HEK293 (cell line): ENCODE data around the gene TCTN1.

Source experiments
- CTCF ChIA-PET: fragments of 350-600 bp; formaldehyde crosslinking; extraction: SDS; loops from one replicate; lab custom pipeline; 2021; ENCODE audit warnings: antibody characterized with exemption; lab: Yijun Ruan, JAX
- POLR2A ChIA-PET: fragments of 300-600 bp; formaldehyde crosslinking; extraction: SDS; loops from one replicate; lab custom pipeline; 2020; ENCODE audit warnings: antibody characterized with exemption, inconsistent platforms; lab: Yijun Ruan, JAX
- H3K27ac ChIP-seq: fragments of 200-500 bp; sonication (Bioruptor generic); 2 replicates; pipeline ENCODE4 v1.5.1; 2014; ENCODE audit warnings: low read depth, low read length, control low read depth, inconsistent platforms; ENCODE audit errors: extremely low read depth
- H3K36me3 ChIP-seq, 2 experiments: fragments of 200-500 bp in 1 of 2; sonication (Bioruptor generic) in 1 of 2; 1 replicate in 1 of 2; 2 replicates in 1 of 2; pipeline ENCODE4 v1.5.1; 2014 to 2017; ENCODE audit warnings: inconsistent platforms in 2 of 2, low read length in 2 of 2; ENCODE audit not compliant: control insufficient read depth in 2 of 2, insufficient read depth in 1 of 2
- H3K4me1 ChIP-seq: fragments of 200-500 bp; sonication (Bioruptor generic); 2 replicates; pipeline ENCODE4 v1.5.1; 2014; ENCODE audit warnings: mild to moderate bottlenecking, low read length, inconsistent platforms; ENCODE audit not compliant: control insufficient read depth, insufficient read depth
- H3K4me3 ChIP-seq: 2 replicates; pipeline ENCODE4 v1.5.1; 2011; ENCODE audit warnings: low read depth, mild to moderate bottlenecking, control low read depth, low read length, moderate library complexity
- H3K9me3 ChIP-seq: fragments of 200-500 bp; sonication (Bioruptor generic); 2 replicates; pipeline ENCODE4 v1.5.1; 2014; ENCODE audit warnings: low read depth, low read length, inconsistent platforms; ENCODE audit not compliant: control insufficient read depth, insufficient read depth
- GLIS1 ChIP-seq: fragments of 450-650 bp; formaldehyde crosslinking; IDR thresholded peaks from 2 replicates; pipeline ENCODE4 v1.5.1; 2016; ENCODE audit warnings: missing biosample characterization, missing genetic modification characterization
- WT1 ChIP-seq: fragments of 450-650 bp; formaldehyde crosslinking; IDR thresholded peaks from 2 replicates; pipeline ENCODE4 v1.5.1; 2016; ENCODE audit warnings: missing biosample characterization, missing genetic modification characterization
- ZEB2 ChIP-seq: fragments of 450-650 bp; formaldehyde crosslinking; IDR thresholded peaks from 2 replicates; pipeline ENCODE4 v1.5.1; 2016; ENCODE audit warnings: missing biosample characterization, missing genetic modification characterization
- ZNF324 ChIP-seq: fragments of 450-650 bp; formaldehyde crosslinking; IDR thresholded peaks from 2 replicates; pipeline ENCODE4 v1.5.1; 2016; ENCODE audit warnings: missing biosample characterization, missing genetic modification characterization
- ZNF37A ChIP-seq: fragments of 450-650 bp; IDR thresholded peaks from 2 replicates; pipeline ENCODE4 v1.5.1; 2018; ENCODE audit warnings: missing biosample characterization, missing genetic modification characterization
- ZNF394 ChIP-seq: fragments of 450-650 bp; formaldehyde crosslinking; IDR thresholded peaks from 2 replicates; pipeline ENCODE4 v1.5.1; 2016; ENCODE audit warnings: missing biosample characterization, missing genetic modification characterization, mild to moderate bottlenecking, moderate library complexity, borderline replicate concordance
- ZNF48 ChIP-seq: fragments of 450-650 bp; formaldehyde crosslinking; IDR thresholded peaks from 2 replicates; pipeline ENCODE4 v1.5.1; 2016; ENCODE audit warnings: missing biosample characterization, missing genetic modification characterization
- ZNF530 ChIP-seq: fragments of 450-650 bp; formaldehyde crosslinking; IDR thresholded peaks from 2 replicates; pipeline ENCODE4 v1.5.1; 2016; ENCODE audit warnings: low read depth, missing biosample characterization, missing genetic modification characterization
- ZNF549 ChIP-seq: fragments of 450-650 bp; IDR thresholded peaks from 2 replicates; pipeline ENCODE4 v1.5.1; 2018; ENCODE audit warnings: missing biosample characterization, missing genetic modification characterization, mild to moderate bottlenecking, inconsistent platforms, moderate library complexity
- ZNF837 ChIP-seq: fragments of 450-650 bp; formaldehyde crosslinking; IDR thresholded peaks from 2 replicates; pipeline ENCODE4 v1.5.1; 2016; ENCODE audit warnings: missing biosample characterization, missing genetic modification characterization
- TF ChIP-seq, protein P1 (sequence below): fragments of 450-650 bp; formaldehyde crosslinking; IDR thresholded peaks from 2 replicates; pipeline ENCODE4 v1.5.1; 2016; ENCODE audit warnings: missing biosample characterization, missing genetic modification characterization
- TF ChIP-seq, protein P2 (sequence below): fragments of 450-650 bp; formaldehyde crosslinking; IDR thresholded peaks from 2 replicates; pipeline ENCODE4 v1.5.1; 2016; ENCODE audit warnings: missing biosample characterization, missing genetic modification characterization
- TF ChIP-seq, protein P3 (sequence below): fragments of 450-650 bp; formaldehyde crosslinking; IDR thresholded peaks from 2 replicates; pipeline ENCODE4 v1.5.1; 2017; ENCODE audit warnings: missing biosample characterization, missing genetic modification characterization
- TF ChIP-seq, protein P4 (sequence below): fragments of 450-650 bp; formaldehyde crosslinking; IDR thresholded peaks from 2 replicates; pipeline ENCODE4 v1.5.1; 2016; ENCODE audit warnings: missing biosample characterization, missing genetic modification characterization
- TF ChIP-seq, protein P5 (sequence below): fragments of 450-650 bp; formaldehyde crosslinking; IDR thresholded peaks from 2 replicates; pipeline ENCODE4 v1.5.1; 2016; ENCODE audit warnings: missing biosample characterization, missing genetic modification characterization
- TF ChIP-seq, protein P6 (sequence below): fragments of 450-650 bp; formaldehyde crosslinking; IDR thresholded peaks from 2 replicates; pipeline ENCODE4 v1.5.1; 2017; ENCODE audit warnings: missing biosample characterization, missing genetic modification characterization
- TF ChIP-seq, protein P7 (sequence below): fragments of 450-650 bp; formaldehyde crosslinking; IDR thresholded peaks from 2 replicates; pipeline ENCODE4 v1.5.1; 2016; ENCODE audit warnings: missing biosample characterization, missing genetic modification characterization

TCTN1 gene

DNA sequence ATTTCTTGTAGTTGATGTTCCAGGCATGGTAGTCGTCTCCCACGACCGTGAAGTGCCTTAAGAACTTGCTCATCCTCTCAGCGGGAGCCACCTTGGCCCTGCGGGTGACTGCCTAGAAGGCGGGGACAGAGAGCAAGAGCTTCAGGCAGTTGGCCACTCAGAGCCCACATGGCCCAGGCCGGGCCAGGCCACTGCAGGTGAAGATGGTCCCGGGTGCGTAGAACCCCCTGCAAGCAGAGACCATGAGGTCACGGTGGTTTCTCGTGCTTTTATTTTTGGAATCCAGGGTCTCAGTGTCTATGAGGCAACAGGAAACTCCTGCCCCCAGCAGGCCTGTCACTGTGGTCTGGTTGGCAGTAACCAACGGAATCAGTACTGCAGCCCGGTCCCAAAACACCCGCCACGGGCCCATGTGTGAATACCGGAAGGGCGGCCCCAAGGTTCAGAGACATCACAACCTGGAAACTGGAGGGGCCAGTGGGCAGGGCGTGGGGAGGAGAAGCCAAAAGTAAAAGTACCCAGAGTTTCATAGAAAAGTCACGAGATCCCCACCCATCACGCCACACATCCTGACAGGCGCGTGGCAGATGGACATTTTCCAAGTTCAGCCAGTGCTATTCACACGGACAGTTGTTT lies 47.5 kb downstream of the TCTN1 start:
- Histone ChIP-seq H3K4me1 (no peaks in the 10 kb centered on the region), H3K9me3 (no peaks in the 10 kb centered on the region), H3K4me3 (no peak overlapping the region), H3K27ac (no peak overlapping the region), H3K36me3 (no peaks in the 10 kb centered on the region)
- POLR2A ChIA-PET, result interaction anchor here (0.5 kb wide), 1 partner anchor 176 kb away, joined by 4 read pairs; no protein-coding TSS in a partner anchor
- CTCF ChIA-PET, result interaction anchor here (0.6 kb wide), 1 partner anchor 35 kb away, joined by 3 read pairs; no protein-coding TSS in a partner anchor
- TF ChIP-seq, protein P1, sequence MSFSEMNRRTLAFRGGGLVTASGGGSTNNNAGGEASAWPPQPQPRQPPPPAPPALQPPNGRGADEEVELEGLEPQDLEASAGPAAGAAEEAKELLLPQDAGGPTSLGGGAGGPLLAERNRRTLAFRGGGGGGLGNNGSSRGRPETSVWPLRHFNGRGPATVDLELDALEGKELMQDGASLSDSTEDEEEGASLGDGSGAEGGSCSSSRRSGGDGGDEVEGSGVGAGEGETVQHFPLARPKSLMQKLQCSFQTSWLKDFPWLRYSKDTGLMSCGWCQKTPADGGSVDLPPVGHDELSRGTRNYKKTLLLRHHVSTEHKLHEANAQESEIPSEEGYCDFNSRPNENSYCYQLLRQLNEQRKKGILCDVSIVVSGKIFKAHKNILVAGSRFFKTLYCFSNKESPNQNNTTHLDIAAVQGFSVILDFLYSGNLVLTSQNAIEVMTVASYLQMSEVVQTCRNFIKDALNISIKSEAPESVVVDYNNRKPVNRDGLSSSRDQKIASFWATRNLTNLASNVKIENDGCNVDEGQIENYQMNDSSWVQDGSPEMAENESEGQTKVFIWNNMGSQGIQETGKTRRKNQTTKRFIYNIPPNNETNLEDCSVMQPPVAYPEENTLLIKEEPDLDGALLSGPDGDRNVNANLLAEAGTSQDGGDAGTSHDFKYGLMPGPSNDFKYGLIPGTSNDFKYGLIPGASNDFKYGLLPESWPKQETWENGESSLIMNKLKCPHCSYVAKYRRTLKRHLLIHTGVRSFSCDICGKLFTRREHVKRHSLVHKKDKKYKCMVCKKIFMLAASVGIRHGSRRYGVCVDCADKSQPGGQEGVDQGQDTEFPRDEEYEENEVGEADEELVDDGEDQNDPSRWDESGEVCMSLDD (tag by site-specific recombination), result no peak
- TF ChIP-seq, protein P2, sequence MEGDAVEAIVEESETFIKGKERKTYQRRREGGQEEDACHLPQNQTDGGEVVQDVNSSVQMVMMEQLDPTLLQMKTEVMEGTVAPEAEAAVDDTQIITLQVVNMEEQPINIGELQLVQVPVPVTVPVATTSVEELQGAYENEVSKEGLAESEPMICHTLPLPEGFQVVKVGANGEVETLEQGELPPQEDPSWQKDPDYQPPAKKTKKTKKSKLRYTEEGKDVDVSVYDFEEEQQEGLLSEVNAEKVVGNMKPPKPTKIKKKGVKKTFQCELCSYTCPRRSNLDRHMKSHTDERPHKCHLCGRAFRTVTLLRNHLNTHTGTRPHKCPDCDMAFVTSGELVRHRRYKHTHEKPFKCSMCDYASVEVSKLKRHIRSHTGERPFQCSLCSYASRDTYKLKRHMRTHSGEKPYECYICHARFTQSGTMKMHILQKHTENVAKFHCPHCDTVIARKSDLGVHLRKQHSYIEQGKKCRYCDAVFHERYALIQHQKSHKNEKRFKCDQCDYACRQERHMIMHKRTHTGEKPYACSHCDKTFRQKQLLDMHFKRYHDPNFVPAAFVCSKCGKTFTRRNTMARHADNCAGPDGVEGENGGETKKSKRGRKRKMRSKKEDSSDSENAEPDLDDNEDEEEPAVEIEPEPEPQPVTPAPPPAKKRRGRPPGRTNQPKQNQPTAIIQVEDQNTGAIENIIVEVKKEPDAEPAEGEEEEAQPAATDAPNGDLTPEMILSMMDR (tag by site-specific recombination), result no peak
- TF ChIP-seq, protein P3, sequence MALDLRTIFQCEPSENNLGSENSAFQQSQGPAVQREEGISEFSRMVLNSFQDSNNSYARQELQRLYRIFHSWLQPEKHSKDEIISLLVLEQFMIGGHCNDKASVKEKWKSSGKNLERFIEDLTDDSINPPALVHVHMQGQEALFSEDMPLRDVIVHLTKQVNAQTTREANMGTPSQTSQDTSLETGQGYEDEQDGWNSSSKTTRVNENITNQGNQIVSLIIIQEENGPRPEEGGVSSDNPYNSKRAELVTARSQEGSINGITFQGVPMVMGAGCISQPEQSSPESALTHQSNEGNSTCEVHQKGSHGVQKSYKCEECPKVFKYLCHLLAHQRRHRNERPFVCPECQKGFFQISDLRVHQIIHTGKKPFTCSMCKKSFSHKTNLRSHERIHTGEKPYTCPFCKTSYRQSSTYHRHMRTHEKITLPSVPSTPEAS (tag by site-specific recombination), result no peak
- TF ChIP-seq ZNF48, result no peak
- no peak for TF ChIP-seq ZEB2 (tag by site-specific recombination)

DNA sequence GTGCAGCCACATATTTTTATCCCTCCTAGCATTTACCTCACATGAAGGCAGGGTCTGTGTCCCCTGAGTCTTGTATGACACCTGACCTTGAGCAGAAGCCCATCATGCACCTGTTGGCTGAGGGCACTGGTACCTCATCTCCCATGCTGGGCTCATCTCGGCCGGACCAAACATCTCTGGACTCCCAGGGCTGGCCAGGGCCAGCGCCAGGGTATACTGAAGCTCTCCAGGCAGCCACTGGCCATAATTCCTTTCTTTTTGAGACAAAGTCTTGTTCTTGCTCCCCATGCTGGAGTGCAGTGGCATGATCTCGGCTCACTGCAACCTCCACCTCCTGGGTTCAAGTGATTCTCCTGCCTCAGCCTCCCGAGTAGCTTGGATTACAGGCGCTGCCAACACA lies 53.0 kb downstream of the TCTN1 start:
- no peaks in the 10 kb centered on the region for H3K36me3 ChIP-seq
- CTCF ChIA-PET, result no interaction called here
- no peaks in the 10 kb centered on the region for H3K9me3 ChIP-seq
- POLR2A ChIA-PET, result no interaction called here
- no peaks in the 10 kb centered on the region for H3K4me1 ChIP-seq
- no peak overlapping the region for H3K4me3 ChIP-seq
- H3K27ac ChIP-seq, result no peak overlapping the region
- TF ChIP-seq, protein P4, sequence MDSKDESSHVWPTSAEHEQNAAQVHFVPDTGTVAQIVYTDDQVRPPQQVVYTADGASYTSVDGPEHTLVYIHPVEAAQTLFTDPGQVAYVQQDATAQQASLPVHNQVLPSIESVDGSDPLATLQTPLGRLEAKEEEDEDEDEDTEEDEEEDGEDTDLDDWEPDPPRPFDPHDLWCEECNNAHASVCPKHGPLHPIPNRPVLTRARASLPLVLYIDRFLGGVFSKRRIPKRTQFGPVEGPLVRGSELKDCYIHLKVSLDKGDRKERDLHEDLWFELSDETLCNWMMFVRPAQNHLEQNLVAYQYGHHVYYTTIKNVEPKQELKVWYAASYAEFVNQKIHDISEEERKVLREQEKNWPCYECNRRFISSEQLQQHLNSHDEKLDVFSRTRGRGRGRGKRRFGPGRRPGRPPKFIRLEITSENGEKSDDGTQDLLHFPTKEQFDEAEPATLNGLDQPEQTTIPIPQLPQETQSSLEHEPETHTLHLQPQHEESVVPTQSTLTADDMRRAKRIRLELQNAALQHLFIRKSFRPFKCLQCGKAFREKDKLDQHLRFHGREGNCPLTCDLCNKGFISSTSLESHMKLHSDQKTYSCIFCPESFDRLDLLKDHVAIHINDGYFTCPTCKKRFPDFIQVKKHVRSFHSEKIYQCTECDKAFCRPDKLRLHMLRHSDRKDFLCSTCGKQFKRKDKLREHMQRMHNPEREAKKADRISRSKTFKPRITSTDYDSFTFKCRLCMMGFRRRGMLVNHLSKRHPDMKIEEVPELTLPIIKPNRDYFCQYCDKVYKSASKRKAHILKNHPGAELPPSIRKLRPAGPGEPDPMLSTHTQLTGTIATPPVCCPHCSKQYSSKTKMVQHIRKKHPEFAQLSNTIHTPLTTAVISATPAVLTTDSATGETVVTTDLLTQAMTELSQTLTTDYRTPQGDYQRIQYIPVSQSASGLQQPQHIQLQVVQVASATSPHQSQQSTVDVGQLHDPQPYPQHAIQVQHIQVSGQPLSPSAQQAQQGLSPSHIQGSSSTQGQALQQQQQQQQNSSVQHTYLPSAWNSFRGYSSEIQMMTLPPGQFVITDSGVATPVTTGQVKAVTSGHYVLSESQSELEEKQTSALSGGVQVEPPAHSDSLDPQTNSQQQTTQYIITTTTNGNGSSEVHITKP, result no peak
- TF ChIP-seq ZNF394 (tag by site-specific recombination), result no peak
- no peak for TF ChIP-seq ZNF324 (tag by site-specific recombination)
- TF ChIP-seq, protein P5, sequence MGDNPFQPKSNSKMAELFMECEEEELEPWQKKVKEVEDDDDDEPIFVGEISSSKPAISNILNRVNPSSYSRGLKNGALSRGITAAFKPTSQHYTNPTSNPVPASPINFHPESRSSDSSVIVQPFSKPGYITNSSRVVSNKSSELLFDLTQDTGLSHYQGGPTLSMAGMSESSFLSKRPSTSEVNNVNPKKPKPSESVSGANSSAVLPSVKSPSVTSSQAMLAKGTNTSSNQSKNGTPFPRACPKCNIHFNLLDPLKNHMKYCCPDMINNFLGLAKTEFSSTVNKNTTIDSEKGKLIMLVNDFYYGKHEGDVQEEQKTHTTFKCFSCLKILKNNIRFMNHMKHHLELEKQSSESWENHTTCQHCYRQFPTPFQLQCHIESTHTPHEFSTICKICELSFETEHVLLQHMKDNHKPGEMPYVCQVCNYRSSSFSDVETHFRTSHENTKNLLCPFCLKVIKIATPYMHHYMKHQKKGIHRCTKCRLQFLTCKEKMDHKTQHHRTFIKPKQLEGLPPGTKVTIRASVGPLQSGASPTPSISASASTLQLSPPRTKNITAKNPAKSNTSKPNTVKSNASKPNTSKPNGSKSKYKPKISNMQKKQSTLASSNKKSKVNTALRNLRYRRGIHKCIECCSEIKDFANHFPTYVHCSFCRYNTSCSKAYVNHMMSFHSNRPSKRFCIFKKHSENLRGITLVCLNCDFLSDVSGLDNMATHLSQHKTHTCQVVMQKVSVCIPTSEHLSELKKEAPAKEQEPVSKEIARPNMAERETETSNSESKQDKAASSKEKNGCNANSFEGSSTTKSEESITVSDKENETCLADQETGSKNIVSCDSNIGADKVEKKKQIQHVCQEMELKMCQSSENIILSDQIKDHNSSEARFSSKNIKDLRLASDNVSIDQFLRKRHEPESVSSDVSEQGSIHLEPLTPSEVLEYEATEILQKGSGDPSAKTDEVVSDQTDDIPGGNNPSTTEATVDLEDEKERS (tag by site-specific recombination), result no peak
- no peak for TF ChIP-seq WT1 (tag by site-specific recombination)
- no peak for TF ChIP-seq ZNF837 (tag by site-specific recombination)
- TF ChIP-seq, protein P6, sequence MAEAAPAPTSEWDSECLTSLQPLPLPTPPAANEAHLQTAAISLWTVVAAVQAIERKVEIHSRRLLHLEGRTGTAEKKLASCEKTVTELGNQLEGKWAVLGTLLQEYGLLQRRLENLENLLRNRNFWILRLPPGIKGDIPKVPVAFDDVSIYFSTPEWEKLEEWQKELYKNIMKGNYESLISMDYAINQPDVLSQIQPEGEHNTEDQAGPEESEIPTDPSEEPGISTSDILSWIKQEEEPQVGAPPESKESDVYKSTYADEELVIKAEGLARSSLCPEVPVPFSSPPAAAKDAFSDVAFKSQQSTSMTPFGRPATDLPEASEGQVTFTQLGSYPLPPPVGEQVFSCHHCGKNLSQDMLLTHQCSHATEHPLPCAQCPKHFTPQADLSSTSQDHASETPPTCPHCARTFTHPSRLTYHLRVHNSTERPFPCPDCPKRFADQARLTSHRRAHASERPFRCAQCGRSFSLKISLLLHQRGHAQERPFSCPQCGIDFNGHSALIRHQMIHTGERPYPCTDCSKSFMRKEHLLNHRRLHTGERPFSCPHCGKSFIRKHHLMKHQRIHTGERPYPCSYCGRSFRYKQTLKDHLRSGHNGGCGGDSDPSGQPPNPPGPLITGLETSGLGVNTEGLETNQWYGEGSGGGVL (tag by site-specific recombination), result no peak
- no peak for TF ChIP-seq GLIS1 (tag by site-specific recombination)
- no peak for TF ChIP-seq ZNF549 (tag by site-specific recombination)
- TF ChIP-seq, protein P7, sequence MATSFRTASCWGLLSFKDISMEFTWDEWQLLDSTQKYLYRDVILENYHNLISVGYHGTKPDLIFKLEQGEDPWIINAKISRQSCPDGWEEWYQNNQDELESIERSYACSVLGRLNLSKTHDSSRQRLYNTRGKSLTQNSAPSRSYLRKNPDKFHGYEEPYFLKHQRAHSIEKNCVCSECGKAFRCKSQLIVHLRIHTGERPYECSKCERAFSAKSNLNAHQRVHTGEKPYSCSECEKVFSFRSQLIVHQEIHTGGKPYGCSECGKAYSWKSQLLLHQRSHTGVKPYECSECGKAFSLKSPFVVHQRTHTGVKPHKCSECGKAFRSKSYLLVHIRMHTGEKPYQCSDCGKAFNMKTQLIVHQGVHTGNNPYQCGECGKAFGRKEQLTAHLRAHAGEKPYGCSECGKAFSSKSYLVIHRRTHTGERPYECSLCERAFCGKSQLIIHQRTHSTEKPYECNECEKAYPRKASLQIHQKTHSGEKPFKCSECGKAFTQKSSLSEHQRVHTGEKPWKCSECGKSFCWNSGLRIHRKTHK (tag by site-specific recombination), result no peak
- TF ChIP-seq ZNF530, result no peak
- TF ChIP-seq ZNF37A (tag by site-specific recombination), result no peak
- no peak for TF ChIP-seq ZNF48
